B cell (primary cell): ENCODE results near the gene ZBTB43. TPM values are rescaled to one million over a fixed set of nuclear protein-coding genes. Genes with fewer than 3 reads are reported as not detected.

Experiments
- ATAC-seq: fragments of 200-7000 bp; cut with Tn5 transposase; one replicate; pipeline ENCODE4 v1.10.0; 2021; ENCODE audit warnings: low read depth, mild to moderate bottlenecking, moderate number of reproducible peaks, moderate library complexity
- CTCF ChIA-PET: fragments of 350-600 bp; sonication (Branson Sonifier 250); formaldehyde crosslinking; loops from one replicate; lab custom pipeline; 2021; ENCODE audit warnings: antibody characterized with exemption, inconsistent platforms; lab: Charles Lee
- POLR2A ChIA-PET: fragments of 350-600 bp; sonication (Branson Sonifier 250); formaldehyde crosslinking; loops from one replicate; lab custom pipeline; 2021; ENCODE audit warnings: antibody characterized with exemption; lab: Charles Lee
- DNase-seq: peaks from one replicate; pipeline ENCODE4 v3.0.0; 2013
- H2AFZ ChIP-seq: 2 replicates; pipeline ENCODE4 v1.6.1; 2012; ENCODE audit warnings: mild to moderate bottlenecking, low read depth, low read length; ENCODE audit not compliant: insufficient read depth, poor library complexity, severe bottlenecking
- H3K27ac ChIP-seq, 2 donors: 1 replicate in 1 of 2; 2 replicates in 1 of 2; pipeline ENCODE4 v1.5.1; 2012 to 2013; ENCODE audit warnings: low read length in 2 of 2, mild to moderate bottlenecking in 2 of 2, moderate library complexity in 1 of 2
- H3K27me3 ChIP-seq, 4 experiments: fragments of 200-600 bp in 1 of 4; sonication (generic) in 1 of 4; replicated peaks in 1 of 4; 1 replicate in 2 of 4; 2 replicates in 2 of 4; pipeline versions ENCODE4 v1.6.1 to v1.7.0; 2013 to 2016; ENCODE audit warnings: low read length in 3 of 4, mild to moderate bottlenecking in 2 of 4, mixed read lengths in 1 of 4, moderate library complexity in 1 of 4; ENCODE audit not compliant: insufficient read depth in 4 of 4, control insufficient read depth in 3 of 4; ENCODE audit errors: control extremely low read depth in 1 of 4
- H3K36me3 ChIP-seq, 2 experiments: replicated peaks in 1 of 2; 1 replicate in 1 of 2; 2 replicates in 1 of 2; pipeline versions ENCODE4 v1.6.1 to v1.7.1; 2013; ENCODE audit warnings: low read length in 1 of 2; ENCODE audit not compliant: insufficient read depth in 2 of 2, control insufficient read depth in 1 of 2; ENCODE audit errors: control extremely low read depth in 1 of 2, extremely low read depth in 1 of 2
- H3K4me1 ChIP-seq, 2 donors: fragments of 200-600 bp in 1 of 2; sonication (generic) in 1 of 2; 1 replicate in 1 of 2; 2 replicates in 1 of 2; pipeline versions ENCODE4 v1.5.1 to v1.6.1; 2013 to 2017; ENCODE audit warnings: low read length in 2 of 2; ENCODE audit not compliant: control insufficient read depth in 2 of 2, insufficient read depth in 2 of 2
- H3K4me2 ChIP-seq: replicated peaks from 2 replicates; pipeline ENCODE3; 2012; ENCODE audit warnings: mild to moderate bottlenecking, low read depth, low read length; ENCODE audit not compliant: poor library complexity, severe bottlenecking
- H3K4me3 ChIP-seq, 5 experiments: fragments of 200-600 bp in 1 of 5; sonication (generic) in 1 of 5; 1 replicate in 3 of 5; 2 replicates in 2 of 5; pipeline versions ENCODE4 v1.5.1 to v1.7.0; 2011 to 2016; ENCODE audit warnings: low read length in 4 of 5, mild to moderate bottlenecking in 4 of 5, low read depth in 2 of 5, control low read depth in 1 of 5, moderate library complexity in 1 of 5; ENCODE audit not compliant: insufficient read depth in 1 of 5; ENCODE audit errors: control extremely low read depth in 1 of 5, extremely low read depth in 1 of 5
- H3K79me2 ChIP-seq: fragments of 200-600 bp; sonication (generic); one replicate; pipeline ENCODE4 v1.6.0; 2016; ENCODE audit warnings: low read length; ENCODE audit not compliant: control insufficient read depth, insufficient read depth
- H3K9ac ChIP-seq: fragments of 200-600 bp; sonication (generic); 2 replicates; pipeline ENCODE4 v1.6.1; 2017; ENCODE audit warnings: mild to moderate bottlenecking, low read length, moderate library complexity
- H3K9me3 ChIP-seq, 3 donors: one replicate each; pipeline versions ENCODE4 v1.6.1 to v1.7.1; 2013; ENCODE audit warnings: low read length in 2 of 3; ENCODE audit not compliant: control insufficient read depth in 2 of 3, insufficient read depth in 1 of 3; ENCODE audit errors: control extremely low read depth in 1 of 3
- H4K20me1 ChIP-seq: 2 replicates; pipeline ENCODE4 v1.6.0; 2012; ENCODE audit warnings: mild to moderate bottlenecking, low read length; ENCODE audit not compliant: insufficient read depth, control insufficient read depth, poor library complexity, severe bottlenecking
- H3K27ac Mint-ChIP-seq: one replicate; pipeline ENCODE4 v1.8.0; 2021; ENCODE audit warnings: mixed read lengths
- H3K27me3 Mint-ChIP-seq: one replicate; pipeline ENCODE4 v1.8.0; 2021; ENCODE audit warnings: mixed read lengths
- H3K4me1 Mint-ChIP-seq: one replicate; pipeline ENCODE4 v1.8.0; 2021; ENCODE audit warnings: mixed read lengths
- H3K4me3 Mint-ChIP-seq: one replicate; pipeline ENCODE4 v1.8.0; 2021; ENCODE audit warnings: mixed read lengths
- H3K9me3 Mint-ChIP-seq: one replicate; pipeline ENCODE4 v1.8.0; 2022; ENCODE audit warnings: mixed read lengths; ENCODE audit not compliant: insufficient read depth
- EZH2 ChIP-seq: IDR thresholded peaks from 2 replicates; pipeline ENCODE4 v1.6.1; 2012; ENCODE audit warnings: borderline replicate concordance, low read depth, mild to moderate bottlenecking, moderate library complexity, low read length; ENCODE audit not compliant: insufficient read depth, poor library complexity, severe bottlenecking
- WGBS: methylation state at CpG from one replicate; pipeline ENCODE4 v1.1.5; 2013; ENCODE audit warnings: missing lambda C conversion rate; ENCODE audit not compliant: insufficient coverage; 5-methylcytosine and 5-hydroxymethylcytosine counted together
- intact Hi-C: fragments of 100-400 bp; cut with micrococcal nuclease; formaldehyde crosslinking; loops from one replicate; pipeline ENCODE4 v1.10.0; 2022
- polyA plus RNA-seq: library from polyadenylated mRNA; depleted of rRNA; stranded (reverse); fragments of >200 nt; gene quantifications from 2 replicates; pipeline ENCODE4 v1.2.3, GENCODE V29; 2012
- total RNA-seq, 2 donors: library from RNA; stranded (reverse); fragments of 120-200 nt in 1 of 2; gene quantifications; 1 replicate in 1 of 2; 2 replicates in 1 of 2; pipeline versions ENCODE4 v1.2.3 to v1.2.4, GENCODE V29; 2013 to 2022
- TF ChIP-seq, protein P1 (sequence below): fragments of 200-600 bp; IDR thresholded peaks from one replicate; pipeline ENCODE4 v1.8.0; 2022; ENCODE audit warnings: antibody characterized with exemption, mild to moderate bottlenecking

The ZBTB43 gene
- total and polyA plus RNA-seq, 2 donors (not counting 1 experiment from before 2014, with no cell fraction given) = 7.0 to 20.2 TPM

DNA sequence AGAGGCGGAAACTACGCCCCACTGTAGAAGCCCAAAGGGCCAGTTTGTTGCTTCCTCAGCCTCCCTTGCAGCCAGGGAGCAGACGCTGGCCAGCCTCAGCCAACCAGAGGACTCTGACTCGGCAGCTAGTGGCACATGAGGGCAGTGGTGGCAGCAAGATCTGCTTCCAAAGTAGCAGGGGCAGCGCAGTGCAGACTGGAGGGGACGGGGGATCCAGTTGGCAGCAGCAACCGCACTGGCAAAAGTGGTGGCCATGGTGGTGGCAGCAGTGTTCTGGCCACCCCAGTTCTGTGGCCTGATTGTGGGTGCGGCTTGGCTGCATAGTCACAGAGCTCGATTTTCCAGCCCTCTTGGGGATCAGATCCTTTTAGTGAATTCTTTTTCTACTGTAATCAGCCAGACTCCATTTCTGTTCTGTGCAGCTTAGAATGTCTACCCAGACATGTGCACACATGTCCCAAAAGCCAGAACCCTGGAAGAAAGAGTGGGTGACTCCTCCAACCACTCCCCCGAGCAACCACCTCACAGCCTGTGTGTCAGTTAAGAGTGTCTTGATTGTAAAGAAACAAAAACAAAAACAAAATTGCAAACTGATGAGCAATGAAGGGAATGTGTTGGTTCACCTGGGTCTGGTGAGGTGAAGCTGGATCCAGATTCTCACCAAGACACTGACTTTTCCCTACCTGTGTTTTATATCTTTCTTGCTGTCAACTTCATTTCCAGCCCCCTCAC is 11.0 kb upstream of the ZBTB43 start:
- WGBS = 85% methylated on average over 8 of the region's 10 CpGs
- Histone ChIP-seq H3K4me1 (no peaks in the 10 kb centered on the region), H3K4me2 (no peak overlapping the region), H3K27ac (no peak overlapping the region), H3K27me3 (peaks cover 0 to 13% (median 2%) of the 10 kb centered on the region in 4 experiments), H3K9ac (no peak overlapping the region), H3K4me3 (no peak overlapping the region), H4K20me1 (no peaks in the 10 kb centered on the region), H3K79me2 (no peaks in the 10 kb centered on the region), H3K36me3 (no peaks in the 10 kb centered on the region), H2AFZ (no peak overlapping the region), H3K9me3 (peaks cover 0 to 3% (median 2%) of the 10 kb centered on the region in 3 donors)
- POLR2A ChIA-PET = no interaction called here
- H3K27me3 Mint-ChIP-seq = peaks cover 38% of the 10 kb centered on the region
- no peak for DNase-seq
- intact Hi-C loops = no loop called here
- TF ChIP-seq, protein P1, sequence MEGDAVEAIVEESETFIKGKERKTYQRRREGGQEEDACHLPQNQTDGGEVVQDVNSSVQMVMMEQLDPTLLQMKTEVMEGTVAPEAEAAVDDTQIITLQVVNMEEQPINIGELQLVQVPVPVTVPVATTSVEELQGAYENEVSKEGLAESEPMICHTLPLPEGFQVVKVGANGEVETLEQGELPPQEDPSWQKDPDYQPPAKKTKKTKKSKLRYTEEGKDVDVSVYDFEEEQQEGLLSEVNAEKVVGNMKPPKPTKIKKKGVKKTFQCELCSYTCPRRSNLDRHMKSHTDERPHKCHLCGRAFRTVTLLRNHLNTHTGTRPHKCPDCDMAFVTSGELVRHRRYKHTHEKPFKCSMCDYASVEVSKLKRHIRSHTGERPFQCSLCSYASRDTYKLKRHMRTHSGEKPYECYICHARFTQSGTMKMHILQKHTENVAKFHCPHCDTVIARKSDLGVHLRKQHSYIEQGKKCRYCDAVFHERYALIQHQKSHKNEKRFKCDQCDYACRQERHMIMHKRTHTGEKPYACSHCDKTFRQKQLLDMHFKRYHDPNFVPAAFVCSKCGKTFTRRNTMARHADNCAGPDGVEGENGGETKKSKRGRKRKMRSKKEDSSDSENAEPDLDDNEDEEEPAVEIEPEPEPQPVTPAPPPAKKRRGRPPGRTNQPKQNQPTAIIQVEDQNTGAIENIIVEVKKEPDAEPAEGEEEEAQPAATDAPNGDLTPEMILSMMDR = no peak
- no peak for TF ChIP-seq EZH2
- no peak overlapping the region for H3K4me3 Mint-ChIP-seq
- H3K27ac Mint-ChIP-seq = no peak overlapping the region
- no peaks in the 10 kb centered on the region for H3K4me1 Mint-ChIP-seq
- CTCF ChIA-PET = interaction anchor here (1.7 kb wide), 1 partner anchor 103 kb away, joined by 5 read pairs; no protein-coding TSS in a partner anchor
- no peak for ATAC-seq
- H3K9me3 Mint-ChIP-seq = peaks cover 3% of the 10 kb centered on the region

DNA sequence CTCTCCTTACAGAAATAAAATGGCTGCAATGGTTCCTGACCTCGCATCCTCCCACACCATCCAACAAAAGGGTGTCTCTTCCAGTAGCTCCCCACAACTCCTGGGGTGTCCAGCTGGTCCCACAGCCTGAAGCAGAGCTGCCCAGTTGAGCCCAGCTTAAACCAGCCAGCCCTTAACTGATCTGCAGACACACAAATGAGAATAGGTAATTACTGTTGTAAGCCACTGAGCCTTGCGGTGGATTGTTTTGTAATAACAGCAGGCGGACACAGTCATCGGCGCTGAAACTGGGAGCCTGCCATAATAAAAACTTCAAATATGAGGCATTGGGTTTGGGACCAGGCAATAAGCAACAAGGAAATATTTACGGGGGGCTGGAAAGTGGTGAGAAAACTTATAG is 10.4 kb upstream of the ZBTB43 start:
- Mint-ChIP-seq H3K9me3 (peaks cover 3% of the 10 kb centered on the region), H3K4me3 (no peak overlapping the region), H3K27me3 (peaks cover 36% of the 10 kb centered on the region), H3K4me1 (no peaks in the 10 kb centered on the region), H3K27ac (no peak overlapping the region)
- ChIA-PET CTCF (no interaction called here), POLR2A (no interaction called here)
- H3K9ac ChIP-seq = no peak overlapping the region
- no peak overlapping the region for H3K27ac ChIP-seq
- no peak overlapping the region for H3K4me2 ChIP-seq
- no peak for ATAC-seq
- TF ChIP-seq, protein P1 = no peak
- no peak for TF ChIP-seq EZH2
- H3K79me2 ChIP-seq = no peaks in the 10 kb centered on the region
- DNase-seq = no peak
- intact Hi-C loops = no loop called here
- peaks cover 0 to 3% (median 2%) of the 10 kb centered on the region in 3 donors for H3K9me3 ChIP-seq
- no peaks in the 10 kb centered on the region for H4K20me1 ChIP-seq
- H3K36me3 ChIP-seq = no peaks in the 10 kb centered on the region
- 90% methylated on average over 6 of the region's 6 CpGs for WGBS
- H3K27me3 ChIP-seq = peaks cover 0 to 13% (median 2%) of the 10 kb centered on the region in 4 experiments
- no peak overlapping the region for H2AFZ ChIP-seq
- H3K4me1 ChIP-seq = no peaks in the 10 kb centered on the region
- no peak overlapping the region for H3K4me3 ChIP-seq
